HTERT RPE-1 (cell line): Measurements from ENCODE around the gene LRP1B.

Experiments used
- in situ Hi-C: fragments of 300-500 bp; cut with MboI; formaldehyde crosslinking; loops from 4 replicates; pipeline ENCODE4 v1.14.3; 2020; ENCODE audit warnings: low sequenced_read_pairs

LRP1B gene

GRCh38 chr2:141062443-141062842, 1068.4 kb downstream of the LRP1B start:
- in situ Hi-C loops: no loop called here

- in situ Hi-C loops: no loop called here
Observed at GRCh38 chr2:141062031-141062430, 1068.8 kb downstream of the LRP1B start.

GRCh38 chr2:141058556-141058955, 1072.3 kb downstream of the LRP1B start:
- in situ Hi-C loops: no loop called here

- in situ Hi-C loops: no loop called here
Observed at GRCh38 chr2:141055531-141055930, 1075.3 kb downstream of the LRP1B start.

DNA sequence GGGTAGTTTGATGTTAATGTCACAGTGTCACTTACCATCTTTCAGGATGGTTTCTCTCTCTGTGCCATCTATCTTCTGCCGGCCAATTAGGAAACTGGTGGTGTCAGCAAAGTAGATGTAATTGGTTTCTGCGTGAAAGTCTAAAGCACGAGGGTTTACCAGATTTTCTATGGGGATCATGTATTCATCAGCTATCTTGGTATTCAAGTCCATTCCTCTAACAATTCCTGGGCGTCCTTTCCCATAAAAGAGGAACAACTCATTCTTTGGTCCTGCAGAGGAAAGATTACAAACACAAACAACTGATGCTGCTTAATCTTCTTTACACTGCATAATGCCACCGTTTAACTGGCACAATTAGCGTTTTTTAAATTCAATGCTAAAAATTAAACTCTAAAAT, 1081.9 kb downstream of the LRP1B start:
- in situ Hi-C loops: no loop called here

DNA sequence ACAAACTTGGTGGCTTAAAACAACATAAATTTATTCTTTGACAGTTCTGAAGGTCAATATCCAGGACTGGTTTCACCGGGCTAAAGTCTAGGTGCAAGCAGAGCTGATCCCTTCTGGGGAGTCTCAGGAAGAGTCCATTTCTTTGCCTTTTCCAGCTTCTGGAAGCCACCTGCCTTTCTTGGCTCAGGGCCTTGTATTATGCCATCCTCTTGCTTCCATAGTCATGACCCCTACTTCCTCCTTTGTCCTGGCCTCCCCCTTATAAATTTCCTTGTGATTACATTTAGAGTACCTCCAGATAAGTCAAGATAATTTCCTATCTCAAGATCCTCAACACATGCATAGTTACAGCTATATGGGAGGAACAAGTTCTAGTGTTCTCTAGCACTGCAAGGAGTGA, 1089.5 kb downstream of the LRP1B start:
- in situ Hi-C loops: no loop called here

DNA sequence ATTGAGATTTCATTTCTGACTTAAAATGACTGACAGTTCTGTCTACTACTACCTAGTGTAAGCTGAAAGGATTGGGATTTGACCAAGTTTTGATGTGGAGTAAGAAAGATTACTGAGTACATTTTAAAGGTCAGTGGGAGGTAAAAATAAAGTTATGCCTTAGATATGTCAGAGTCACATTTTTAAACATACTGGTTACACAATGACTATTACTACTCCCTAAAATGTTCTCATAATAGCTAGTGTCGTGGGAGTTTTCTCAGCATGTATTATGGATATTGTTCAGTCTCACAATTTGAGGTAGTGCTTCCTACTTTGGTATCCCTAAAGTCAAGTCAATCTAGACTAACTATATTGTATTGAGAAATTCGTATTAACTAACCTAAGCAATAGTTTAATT, 1092.5 kb downstream of the LRP1B start:
- in situ Hi-C loops: no loop called here

- in situ Hi-C loops: no loop called here
Observed at GRCh38 chr2:141037361-141037760, 1093.5 kb downstream of the LRP1B start.

GRCh38 chr2:141035846-141036420, 1094.9 kb downstream of the LRP1B start:
- in situ Hi-C loops: no loop called here

- in situ Hi-C loops: no loop called here
Observed at GRCh38 chr2:141029428-141030078, 1101.3 kb downstream of the LRP1B start.

GRCh38 chr2:141027221-141027620, 1103.6 kb downstream of the LRP1B start:
- in situ Hi-C loops: no loop called here

- in situ Hi-C loops: no loop called here
Observed at GRCh38 chr2:141021611-141022010, 1109.2 kb downstream of the LRP1B start.

GRCh38 chr2:141021109-141021508, 1109.7 kb downstream of the LRP1B start:
- in situ Hi-C loops: no loop called here

GRCh38 chr2:141020346-141020745, 1110.5 kb downstream of the LRP1B start:
- in situ Hi-C loops: no loop called here

DNA sequence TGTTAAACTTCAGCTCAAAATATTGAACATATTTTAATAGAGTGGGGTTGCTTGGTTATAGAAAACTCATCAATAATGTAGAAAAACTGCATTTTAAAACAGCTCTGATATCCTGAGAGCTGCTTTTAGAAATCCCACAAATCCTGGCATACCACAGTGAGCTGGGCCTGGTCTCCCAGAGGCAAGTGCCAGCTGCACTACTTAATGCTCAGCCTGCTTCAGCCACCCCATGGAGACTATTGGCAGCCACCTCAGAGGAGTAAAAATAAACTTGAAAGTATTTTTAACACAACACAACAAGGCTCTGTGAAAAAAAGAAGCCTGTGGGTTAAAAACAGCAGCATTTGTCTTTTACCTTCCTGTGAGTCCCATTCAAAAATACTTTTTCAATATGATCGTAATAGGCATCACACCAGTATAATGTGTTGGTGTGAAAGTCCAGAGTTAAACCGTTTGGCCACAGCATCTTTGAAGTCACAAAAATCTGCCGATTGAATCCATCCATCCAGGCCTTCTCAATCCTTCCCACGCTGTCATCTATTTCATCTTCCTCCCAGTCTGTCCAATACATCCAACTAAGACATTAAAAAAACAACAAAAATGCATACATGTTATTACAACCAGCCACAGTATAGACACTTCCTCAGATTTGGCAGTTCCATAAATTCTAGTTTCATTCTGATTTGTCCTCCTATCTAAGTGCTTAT, 1115.3 kb downstream of the LRP1B start:
- in situ Hi-C loops: no loop called here

DNA sequence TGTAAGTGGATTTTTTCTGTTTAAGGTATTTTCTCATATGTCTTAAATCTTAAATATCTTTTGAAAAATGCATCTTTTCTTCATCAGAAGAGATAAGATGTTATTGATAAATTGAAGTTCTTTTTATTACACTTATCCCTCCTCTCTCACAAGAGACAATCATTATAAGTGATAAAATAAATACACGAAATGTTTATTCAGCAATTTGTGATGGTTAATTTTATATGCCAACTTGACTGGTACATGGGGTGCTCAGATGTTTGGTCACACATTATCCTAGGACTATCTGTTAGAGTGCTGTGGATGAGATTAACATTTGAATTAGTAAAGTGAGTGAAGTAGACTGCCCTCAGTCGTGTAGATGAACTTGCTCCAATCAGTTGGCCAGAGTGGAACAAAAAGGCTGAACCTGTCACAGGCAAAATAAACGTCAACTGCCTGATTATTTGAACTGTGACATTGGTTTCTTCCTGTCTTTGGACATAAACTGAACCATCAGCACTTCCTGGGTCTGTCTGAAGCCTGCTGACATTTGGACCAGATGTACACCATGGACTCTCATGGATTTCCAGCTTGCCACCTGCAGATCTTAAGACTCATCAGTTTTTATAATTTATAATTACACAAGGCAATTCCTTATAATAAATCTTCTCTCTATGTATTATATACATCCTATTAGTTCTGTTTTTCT, 1126.7 kb downstream of the LRP1B start:
- in situ Hi-C loops: no loop called here

DNA sequence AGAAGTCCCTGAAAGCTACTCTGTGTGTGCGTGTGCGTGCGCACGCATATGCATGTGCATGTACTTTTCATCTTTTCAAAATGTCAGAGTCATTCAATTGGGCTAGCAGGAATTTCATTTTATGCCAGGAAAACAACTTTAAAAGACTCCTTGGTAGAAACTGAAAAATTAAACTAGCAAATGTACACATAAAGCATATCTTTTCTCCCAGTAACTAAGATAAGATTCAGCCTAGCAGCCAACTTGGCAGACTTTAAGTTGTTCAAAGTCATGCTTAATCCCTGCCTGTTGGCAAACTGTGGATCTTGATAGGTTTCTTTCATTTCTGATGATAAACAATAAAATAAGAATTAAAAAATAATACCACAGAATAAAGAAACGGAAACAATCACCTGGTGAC, 1129.1 kb downstream of the LRP1B start:
- in situ Hi-C loops: no loop called here

- in situ Hi-C loops: no loop called here
Observed at GRCh38 chr2:140998577-140998976, 1132.2 kb downstream of the LRP1B start.

DNA sequence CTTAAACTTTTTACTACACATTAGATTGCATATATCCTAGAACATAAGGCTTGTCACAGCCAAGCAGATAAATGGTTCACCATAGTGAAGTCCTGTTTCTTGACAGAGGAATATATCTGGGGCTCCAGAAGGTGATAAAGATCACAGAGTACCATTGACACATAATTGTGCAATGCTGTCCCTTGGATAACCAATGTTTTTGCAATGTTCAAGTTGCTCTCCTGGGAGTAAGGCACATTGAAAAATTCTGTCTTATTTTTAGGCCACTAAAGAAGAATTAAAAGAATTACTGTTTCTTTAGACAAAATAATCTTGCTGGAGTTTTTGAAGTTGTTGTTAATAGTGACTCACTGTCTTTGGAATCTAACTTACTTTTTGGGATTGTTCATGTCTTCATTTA, 1132.8 kb downstream of the LRP1B start:
- in situ Hi-C loops: no loop called here

GRCh38 chr2:140994856-140995255, 1136.0 kb downstream of the LRP1B start:
- in situ Hi-C loops: no loop called here

GRCh38 chr2:140990416-140990815, 1140.4 kb downstream of the LRP1B start:
- in situ Hi-C loops: no loop called here

DNA sequence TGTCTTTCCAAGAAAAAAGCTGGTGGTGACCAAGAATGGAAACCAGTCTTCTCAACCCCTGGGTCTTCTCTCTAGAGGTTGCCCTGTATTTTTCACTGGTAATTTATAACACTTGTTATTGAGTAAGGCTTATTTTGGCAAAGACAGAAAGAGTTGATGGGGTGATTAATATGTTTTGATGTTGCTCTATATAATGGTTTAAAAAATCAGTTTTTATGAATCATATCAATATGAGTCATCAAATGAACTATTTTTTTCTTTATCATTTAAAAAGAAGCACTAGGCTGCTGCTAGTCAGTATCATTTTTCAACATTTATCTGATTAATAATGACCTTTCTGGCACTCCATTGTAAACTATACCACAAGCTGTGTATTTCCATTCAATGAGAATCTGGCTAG, 1142.2 kb downstream of the LRP1B start:
- in situ Hi-C loops: no loop called here
